OCI-LY3 (cell line): ENCODE measurements around the gene SPSB1.

Experiments used
- EZH2phosphoT487 ChIP-seq: fragments of 200-600 bp; shearing (Covaris generic); IDR thresholded peaks from 2 replicates; pipeline ENCODE4 v1.6.1; 2018; ENCODE audit warnings: antibody characterized with exemption, mixed run types, low read depth
- TF ChIP-seq, protein P1 (sequence below): fragments of 200-600, 300-600 bp; sonication (generic); IDR thresholded peaks from 2 replicates; pipeline ENCODE4 v1.5.1; 2014; ENCODE audit warnings: antibody characterized with exemption, low read length, low read depth

DNA sequence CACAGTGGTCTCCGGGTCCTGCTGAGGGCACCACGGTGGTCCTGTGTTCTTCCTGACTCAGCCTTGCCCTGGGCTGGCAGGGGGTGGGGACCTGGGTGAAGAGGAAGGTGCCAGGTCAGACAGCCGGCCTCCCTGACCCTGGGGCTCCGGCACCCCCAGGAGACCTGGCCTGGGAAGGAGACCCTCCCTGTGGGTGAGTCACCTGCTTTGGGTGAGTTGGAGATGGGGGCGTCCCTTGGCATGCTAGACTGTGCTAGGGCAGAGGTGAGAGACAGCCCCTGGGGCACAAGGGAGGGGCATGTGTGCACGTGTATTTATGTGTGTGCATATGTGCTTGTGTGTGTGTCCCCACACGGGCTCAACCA, 23.4 kb downstream of the SPSB1 start:
- TF ChIP-seq, protein P1, sequence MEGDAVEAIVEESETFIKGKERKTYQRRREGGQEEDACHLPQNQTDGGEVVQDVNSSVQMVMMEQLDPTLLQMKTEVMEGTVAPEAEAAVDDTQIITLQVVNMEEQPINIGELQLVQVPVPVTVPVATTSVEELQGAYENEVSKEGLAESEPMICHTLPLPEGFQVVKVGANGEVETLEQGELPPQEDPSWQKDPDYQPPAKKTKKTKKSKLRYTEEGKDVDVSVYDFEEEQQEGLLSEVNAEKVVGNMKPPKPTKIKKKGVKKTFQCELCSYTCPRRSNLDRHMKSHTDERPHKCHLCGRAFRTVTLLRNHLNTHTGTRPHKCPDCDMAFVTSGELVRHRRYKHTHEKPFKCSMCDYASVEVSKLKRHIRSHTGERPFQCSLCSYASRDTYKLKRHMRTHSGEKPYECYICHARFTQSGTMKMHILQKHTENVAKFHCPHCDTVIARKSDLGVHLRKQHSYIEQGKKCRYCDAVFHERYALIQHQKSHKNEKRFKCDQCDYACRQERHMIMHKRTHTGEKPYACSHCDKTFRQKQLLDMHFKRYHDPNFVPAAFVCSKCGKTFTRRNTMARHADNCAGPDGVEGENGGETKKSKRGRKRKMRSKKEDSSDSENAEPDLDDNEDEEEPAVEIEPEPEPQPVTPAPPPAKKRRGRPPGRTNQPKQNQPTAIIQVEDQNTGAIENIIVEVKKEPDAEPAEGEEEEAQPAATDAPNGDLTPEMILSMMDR = no peak
- TF ChIP-seq EZH2phosphoT487 = no peak
